SK-N-SH (cell line): ENCODE measurements around the gene HSPB3. TPM values are rescaled to one million over a fixed set of nuclear protein-coding genes. Genes with fewer than 3 reads are reported as not detected.

Experiments
- CTCF ChIA-PET: fragments of 300-600, 350-600 bp; formaldehyde crosslinking; extraction: SDS; loops from one replicate; lab custom pipeline; 2021; lab: Yijun Ruan, JAX
- POLR2A ChIA-PET: fragments of 350-600 bp; sonication (Branson Sonifier 250); formaldehyde crosslinking; extraction: SDS; loops from one replicate; lab custom pipeline; 2020; ENCODE audit warnings: antibody characterized with exemption, inconsistent platforms; lab: Yijun Ruan, JAX
- DNase-seq: peaks from one replicate; pipeline ENCODE4 v3.0.0; 2012
- H2AFZ ChIP-seq: fragments of 200-600 bp; sonication (generic); 2 replicates; pipeline ENCODE4 v1.8.1; 2016; ENCODE audit warnings: antibody characterized with exemption, mild to moderate bottlenecking, low read depth
- H3F3A ChIP-seq: fragments of 200-600 bp; sonication (generic); replicated peaks from 2 replicates; pipeline ENCODE3; 2016; ENCODE audit warnings: antibody characterized with exemption, mild to moderate bottlenecking; ENCODE audit not compliant: insufficient read depth
- H3K27ac ChIP-seq, 2 experiments: fragments of 200-500 bp in 1 of 2; fragments of 200-600 bp in 1 of 2; sonication (Bioruptor generic) in 1 of 2; sonication (generic), shearing (Covaris generic) in 1 of 2; 2 replicates each; pipeline versions ENCODE4 v1.5.1 to v1.6.1; 2014 to 2016; ENCODE audit warnings: low read depth in 2 of 2, inconsistent platforms in 1 of 2, low read length in 1 of 2, mild to moderate bottlenecking in 1 of 2, mixed read lengths in 1 of 2
- H3K27me3 ChIP-seq: fragments of 200-600 bp; sonication (generic), shearing (Covaris generic); 2 replicates; pipeline ENCODE4 v1.6.1; 2016; ENCODE audit warnings: mixed run types; ENCODE audit not compliant: insufficient read depth
- H3K36me3 ChIP-seq, 2 experiments: fragments of 200-500 bp in 1 of 2; fragments of 200-600 bp in 1 of 2; sonication (Bioruptor generic) in 1 of 2; sonication (generic) in 1 of 2; replicated peaks in 1 of 2; 2 replicates each; pipeline versions ENCODE3 to v1.5.1; 2014 to 2016; ENCODE audit warnings: low read length in 1 of 2, mild to moderate bottlenecking in 1 of 2; ENCODE audit not compliant: insufficient read depth in 2 of 2, control insufficient read depth in 1 of 2
- H3K4me1 ChIP-seq, 2 experiments: fragments of 200-500 bp in 1 of 2; fragments of 200-600 bp in 1 of 2; sonication (Bioruptor generic) in 1 of 2; sonication (generic), shearing (Covaris generic) in 1 of 2; 2 replicates each; pipeline versions ENCODE4 v1.5.1 to v1.6.1; 2014 to 2016; ENCODE audit warnings: low read depth in 1 of 2, low read length in 1 of 2, mixed run types in 1 of 2; ENCODE audit not compliant: insufficient read depth in 2 of 2, control insufficient read depth in 1 of 2
- H3K4me2 ChIP-seq: fragments of 200-600 bp; sonication (generic), shearing (Covaris generic); 2 replicates; pipeline ENCODE4 v1.6.1; 2017; ENCODE audit warnings: mixed run types
- H3K4me3 ChIP-seq, 2 experiments: fragments of 200-500 bp in 1 of 2; fragments of 200-600 bp in 1 of 2; sonication (Bioruptor generic) in 1 of 2; sonication (generic), shearing (Covaris generic) in 1 of 2; 2 replicates each; pipeline versions ENCODE4 v1.5.1 to v1.8.1; 2014 to 2016; ENCODE audit warnings: low read depth in 2 of 2, inconsistent platforms in 1 of 2, low read length in 1 of 2, mild to moderate bottlenecking in 1 of 2, mixed read lengths in 1 of 2, moderate library complexity in 1 of 2
- H3K79me2 ChIP-seq: fragments of 200-600 bp; sonication (generic); 2 replicates; pipeline ENCODE4 v1.8.1; 2017; ENCODE audit warnings: mild to moderate bottlenecking; ENCODE audit not compliant: insufficient read depth
- H3K9ac ChIP-seq: fragments of 200-600 bp; sonication (generic); 2 replicates; pipeline ENCODE4 v1.6.1; 2017; ENCODE audit warnings: mixed run types
- H3K9me2 ChIP-seq: fragments of 200-600 bp; sonication (generic); 2 replicates; pipeline ENCODE4 v1.6.1; 2017; ENCODE audit warnings: mixed run types
- H3K9me3 ChIP-seq: fragments of 200-600 bp; sonication (generic); 2 replicates; pipeline ENCODE4 v1.6.1; 2017; ENCODE audit warnings: mixed run types, mild to moderate bottlenecking, moderate library complexity
- H4K20me1 ChIP-seq: fragments of 200-600 bp; sonication (generic); 2 replicates; pipeline ENCODE4 v1.6.1; 2017; ENCODE audit warnings: mild to moderate bottlenecking, mixed run types; ENCODE audit not compliant: insufficient read depth
- CHD2 ChIP-seq: fragments of 150-350 bp; IDR thresholded peaks from 2 replicates; pipeline ENCODE4 v1.6.1; 2018; ENCODE audit warnings: low read length; ENCODE audit not compliant: partially characterized antibody
- EZH2phosphoT487 ChIP-seq: fragments of 200-600 bp; sonication (generic); IDR thresholded peaks from 2 replicates; pipeline ENCODE4 v1.6.1; 2017; ENCODE audit warnings: low read depth, mixed run types, mild to moderate bottlenecking, antibody characterized with exemption, moderate library complexity, borderline replicate concordance
- GABPA ChIP-seq: IDR thresholded peaks from 2 replicates; pipeline ENCODE4 v1.4.0; 2012; ENCODE audit warnings: low read depth, mild to moderate bottlenecking
- GATA2 ChIP-seq: sonication (generic); formaldehyde crosslinking; IDR thresholded peaks from 2 replicates; pipeline ENCODE4 v1.5.0; 2020; ENCODE audit warnings: mild to moderate bottlenecking, missing genetic modification reagents
- JUND ChIP-seq: IDR thresholded peaks from 2 replicates; pipeline ENCODE4 v1.4.0; 2012
- MEF2A ChIP-seq: IDR thresholded peaks from 2 replicates; pipeline ENCODE4 v1.4.0; 2012; ENCODE audit warnings: low read depth, borderline replicate concordance
- MXI1 ChIP-seq: IDR thresholded peaks from 2 replicates; pipeline ENCODE4 v1.6.1; 2012; ENCODE audit warnings: mild to moderate bottlenecking, low read depth, low read length, improper control_type of control experiment
- RAD21 ChIP-seq: IDR thresholded peaks from 2 replicates; pipeline ENCODE4 v1.6.1; 2012; ENCODE audit warnings: mild to moderate bottlenecking, low read length
- RCOR1 ChIP-seq: fragments of 150-350 bp; IDR thresholded peaks from 2 replicates; pipeline ENCODE4 v1.6.1; 2017; ENCODE audit warnings: antibody characterized with exemption, low read length
- RFX5 ChIP-seq: IDR thresholded peaks from 2 replicates; pipeline ENCODE4 v1.6.1; 2012; ENCODE audit warnings: mild to moderate bottlenecking, improper control_type of control experiment, low read length
- SIN3A ChIP-seq: IDR thresholded peaks from 2 replicates; pipeline ENCODE4 v1.6.1; 2012; ENCODE audit warnings: low read depth, mild to moderate bottlenecking, low read length, moderate library complexity, borderline replicate concordance
- SMC3 ChIP-seq: IDR thresholded peaks from 2 replicates; pipeline ENCODE4 v1.6.1; 2012; ENCODE audit warnings: low read depth, low read length, improper control_type of control experiment
- TCF12 ChIP-seq: IDR thresholded peaks from 2 replicates; pipeline ENCODE4 v1.4.0; 2012
- WGBS: methylation state at CpG from one replicate; pipeline ENCODE4 v1.1.6; 2017; ENCODE audit warnings: low lambda C conversion rate; 5-methylcytosine and 5-hydroxymethylcytosine counted together
- polyA plus RNA-seq, 3 experiments: library from polyadenylated mRNA; depleted of rRNA; stranded (reverse); fragments of >200 nt; gene quantifications; 2 replicates each; pipeline ENCODE4 v1.2.3, GENCODE V29; 2012
- TF ChIP-seq, protein P1 (sequence below): IDR thresholded peaks from 2 replicates; pipeline ENCODE4; 2012
- TF ChIP-seq, protein P2 (sequence below): IDR thresholded peaks from 2 replicates; pipeline ENCODE4 v1.4.0; 2012; ENCODE audit warnings: low read depth, borderline replicate concordance
- TF ChIP-seq, protein P3 (sequence below): IDR thresholded peaks from 2 replicates; pipeline ENCODE4 v1.6.1; 2012; ENCODE audit warnings: mild to moderate bottlenecking, low read depth, low read length, moderate library complexity
- TF ChIP-seq, protein P4 (sequence below): fragments of 200-600 bp; sonication (generic); IDR thresholded peaks from 2 replicates; pipeline ENCODE4 v1.6.1; 2017; ENCODE audit warnings: antibody characterized with exemption, mild to moderate bottlenecking, moderate library complexity
- TF ChIP-seq, protein P5 (sequence below): fragments of 150-350 bp; IDR thresholded peaks from 2 replicates; pipeline ENCODE4 v1.6.1; 2016; ENCODE audit warnings: mild to moderate bottlenecking, low read depth, low read length
- TF ChIP-seq, protein P6 (sequence below): IDR thresholded peaks from 2 replicates; pipeline ENCODE4 v1.4.0; 2012; ENCODE audit warnings: low read depth
- TF ChIP-seq, protein P7 (sequence below): IDR thresholded peaks from 2 replicates; pipeline ENCODE4 v1.4.0; 2012; ENCODE audit warnings: low read depth, borderline replicate concordance

The HSPB3 gene
- polyA plus RNA-seq, 1 of the 3 experiments (the other 2 are of a cell fraction): 3.3 TPM

DNA sequence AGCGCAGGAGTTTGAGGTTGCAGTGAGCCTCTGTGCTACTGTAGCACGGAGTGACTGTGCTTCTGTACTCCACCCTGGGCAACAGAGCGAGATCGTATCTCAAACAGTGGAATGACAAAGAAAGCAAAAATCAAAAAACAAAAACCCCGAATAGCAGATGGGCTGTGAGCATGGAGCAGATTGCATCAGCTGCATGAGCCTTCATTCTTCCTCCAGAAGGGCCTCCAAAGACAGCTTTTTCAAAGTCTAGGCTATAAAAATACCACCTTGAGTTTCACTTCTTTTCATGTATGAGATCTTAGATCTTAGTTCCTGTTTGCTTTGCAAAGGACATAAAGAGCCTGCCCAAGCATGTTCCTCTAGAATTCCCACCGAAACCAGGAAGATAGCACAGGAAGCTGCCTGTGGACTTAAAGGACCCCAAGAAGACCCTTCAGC is 15.0 kb upstream of the HSPB3 start:
- no peaks in the 10 kb centered on the region for H3F3A ChIP-seq
- H4K20me1 ChIP-seq: no peaks in the 10 kb centered on the region
- POLR2A ChIA-PET: no interaction called here
- no peak for TF ChIP-seq GATA2 (CRISPR knock-in tag)
- TF ChIP-seq SIN3A: no peak
- TF ChIP-seq TCF12: no peak
- TF ChIP-seq, protein P1, sequence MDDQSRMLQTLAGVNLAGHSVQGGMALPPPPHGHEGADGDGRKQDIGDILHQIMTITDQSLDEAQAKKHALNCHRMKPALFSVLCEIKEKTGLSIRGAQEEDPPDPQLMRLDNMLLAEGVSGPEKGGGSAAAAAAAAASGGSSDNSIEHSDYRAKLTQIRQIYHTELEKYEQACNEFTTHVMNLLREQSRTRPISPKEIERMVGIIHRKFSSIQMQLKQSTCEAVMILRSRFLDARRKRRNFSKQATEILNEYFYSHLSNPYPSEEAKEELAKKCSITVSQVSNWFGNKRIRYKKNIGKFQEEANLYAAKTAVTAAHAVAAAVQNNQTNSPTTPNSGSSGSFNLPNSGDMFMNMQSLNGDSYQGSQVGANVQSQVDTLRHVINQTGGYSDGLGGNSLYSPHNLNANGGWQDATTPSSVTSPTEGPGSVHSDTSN: no peak
- no peak for TF ChIP-seq EZH2phosphoT487
- TF ChIP-seq RCOR1: no peak
- TF ChIP-seq GABPA: no peak
- TF ChIP-seq, protein P2, sequence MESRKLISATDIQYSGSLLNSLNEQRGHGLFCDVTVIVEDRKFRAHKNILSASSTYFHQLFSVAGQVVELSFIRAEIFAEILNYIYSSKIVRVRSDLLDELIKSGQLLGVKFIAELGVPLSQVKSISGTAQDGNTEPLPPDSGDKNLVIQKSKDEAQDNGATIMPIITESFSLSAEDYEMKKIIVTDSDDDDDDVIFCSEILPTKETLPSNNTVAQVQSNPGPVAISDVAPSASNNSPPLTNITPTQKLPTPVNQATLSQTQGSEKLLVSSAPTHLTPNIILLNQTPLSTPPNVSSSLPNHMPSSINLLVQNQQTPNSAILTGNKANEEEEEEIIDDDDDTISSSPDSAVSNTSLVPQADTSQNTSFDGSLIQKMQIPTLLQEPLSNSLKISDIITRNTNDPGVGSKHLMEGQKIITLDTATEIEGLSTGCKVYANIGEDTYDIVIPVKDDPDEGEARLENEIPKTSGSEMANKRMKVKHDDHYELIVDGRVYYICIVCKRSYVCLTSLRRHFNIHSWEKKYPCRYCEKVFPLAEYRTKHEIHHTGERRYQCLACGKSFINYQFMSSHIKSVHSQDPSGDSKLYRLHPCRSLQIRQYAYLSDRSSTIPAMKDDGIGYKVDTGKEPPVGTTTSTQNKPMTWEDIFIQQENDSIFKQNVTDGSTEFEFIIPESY: no peak
- no peak for TF ChIP-seq SMC3
- TF ChIP-seq, protein P3, sequence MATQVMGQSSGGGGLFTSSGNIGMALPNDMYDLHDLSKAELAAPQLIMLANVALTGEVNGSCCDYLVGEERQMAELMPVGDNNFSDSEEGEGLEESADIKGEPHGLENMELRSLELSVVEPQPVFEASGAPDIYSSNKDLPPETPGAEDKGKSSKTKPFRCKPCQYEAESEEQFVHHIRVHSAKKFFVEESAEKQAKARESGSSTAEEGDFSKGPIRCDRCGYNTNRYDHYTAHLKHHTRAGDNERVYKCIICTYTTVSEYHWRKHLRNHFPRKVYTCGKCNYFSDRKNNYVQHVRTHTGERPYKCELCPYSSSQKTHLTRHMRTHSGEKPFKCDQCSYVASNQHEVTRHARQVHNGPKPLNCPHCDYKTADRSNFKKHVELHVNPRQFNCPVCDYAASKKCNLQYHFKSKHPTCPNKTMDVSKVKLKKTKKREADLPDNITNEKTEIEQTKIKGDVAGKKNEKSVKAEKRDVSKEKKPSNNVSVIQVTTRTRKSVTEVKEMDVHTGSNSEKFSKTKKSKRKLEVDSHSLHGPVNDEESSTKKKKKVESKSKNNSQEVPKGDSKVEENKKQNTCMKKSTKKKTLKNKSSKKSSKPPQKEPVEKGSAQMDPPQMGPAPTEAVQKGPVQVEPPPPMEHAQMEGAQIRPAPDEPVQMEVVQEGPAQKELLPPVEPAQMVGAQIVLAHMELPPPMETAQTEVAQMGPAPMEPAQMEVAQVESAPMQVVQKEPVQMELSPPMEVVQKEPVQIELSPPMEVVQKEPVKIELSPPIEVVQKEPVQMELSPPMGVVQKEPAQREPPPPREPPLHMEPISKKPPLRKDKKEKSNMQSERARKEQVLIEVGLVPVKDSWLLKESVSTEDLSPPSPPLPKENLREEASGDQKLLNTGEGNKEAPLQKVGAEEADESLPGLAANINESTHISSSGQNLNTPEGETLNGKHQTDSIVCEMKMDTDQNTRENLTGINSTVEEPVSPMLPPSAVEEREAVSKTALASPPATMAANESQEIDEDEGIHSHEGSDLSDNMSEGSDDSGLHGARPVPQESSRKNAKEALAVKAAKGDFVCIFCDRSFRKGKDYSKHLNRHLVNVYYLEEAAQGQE: no peak
- no peak for TF ChIP-seq JUND
- no peak for TF ChIP-seq CHD2
- TF ChIP-seq, protein P4, sequence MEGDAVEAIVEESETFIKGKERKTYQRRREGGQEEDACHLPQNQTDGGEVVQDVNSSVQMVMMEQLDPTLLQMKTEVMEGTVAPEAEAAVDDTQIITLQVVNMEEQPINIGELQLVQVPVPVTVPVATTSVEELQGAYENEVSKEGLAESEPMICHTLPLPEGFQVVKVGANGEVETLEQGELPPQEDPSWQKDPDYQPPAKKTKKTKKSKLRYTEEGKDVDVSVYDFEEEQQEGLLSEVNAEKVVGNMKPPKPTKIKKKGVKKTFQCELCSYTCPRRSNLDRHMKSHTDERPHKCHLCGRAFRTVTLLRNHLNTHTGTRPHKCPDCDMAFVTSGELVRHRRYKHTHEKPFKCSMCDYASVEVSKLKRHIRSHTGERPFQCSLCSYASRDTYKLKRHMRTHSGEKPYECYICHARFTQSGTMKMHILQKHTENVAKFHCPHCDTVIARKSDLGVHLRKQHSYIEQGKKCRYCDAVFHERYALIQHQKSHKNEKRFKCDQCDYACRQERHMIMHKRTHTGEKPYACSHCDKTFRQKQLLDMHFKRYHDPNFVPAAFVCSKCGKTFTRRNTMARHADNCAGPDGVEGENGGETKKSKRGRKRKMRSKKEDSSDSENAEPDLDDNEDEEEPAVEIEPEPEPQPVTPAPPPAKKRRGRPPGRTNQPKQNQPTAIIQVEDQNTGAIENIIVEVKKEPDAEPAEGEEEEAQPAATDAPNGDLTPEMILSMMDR: no peak
- TF ChIP-seq, protein P5, sequence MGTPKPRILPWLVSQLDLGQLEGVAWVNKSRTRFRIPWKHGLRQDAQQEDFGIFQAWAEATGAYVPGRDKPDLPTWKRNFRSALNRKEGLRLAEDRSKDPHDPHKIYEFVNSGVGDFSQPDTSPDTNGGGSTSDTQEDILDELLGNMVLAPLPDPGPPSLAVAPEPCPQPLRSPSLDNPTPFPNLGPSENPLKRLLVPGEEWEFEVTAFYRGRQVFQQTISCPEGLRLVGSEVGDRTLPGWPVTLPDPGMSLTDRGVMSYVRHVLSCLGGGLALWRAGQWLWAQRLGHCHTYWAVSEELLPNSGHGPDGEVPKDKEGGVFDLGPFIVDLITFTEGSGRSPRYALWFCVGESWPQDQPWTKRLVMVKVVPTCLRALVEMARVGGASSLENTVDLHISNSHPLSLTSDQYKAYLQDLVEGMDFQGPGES: no peak
- TF ChIP-seq, protein P6, sequence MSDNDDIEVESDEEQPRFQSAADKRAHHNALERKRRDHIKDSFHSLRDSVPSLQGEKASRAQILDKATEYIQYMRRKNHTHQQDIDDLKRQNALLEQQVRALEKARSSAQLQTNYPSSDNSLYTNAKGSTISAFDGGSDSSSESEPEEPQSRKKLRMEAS: no peak
- no peak for TF ChIP-seq RAD21
- no peak for TF ChIP-seq RFX5
- no peak for TF ChIP-seq MEF2A
- no peak for TF ChIP-seq MXI1
- TF ChIP-seq, protein P7, sequence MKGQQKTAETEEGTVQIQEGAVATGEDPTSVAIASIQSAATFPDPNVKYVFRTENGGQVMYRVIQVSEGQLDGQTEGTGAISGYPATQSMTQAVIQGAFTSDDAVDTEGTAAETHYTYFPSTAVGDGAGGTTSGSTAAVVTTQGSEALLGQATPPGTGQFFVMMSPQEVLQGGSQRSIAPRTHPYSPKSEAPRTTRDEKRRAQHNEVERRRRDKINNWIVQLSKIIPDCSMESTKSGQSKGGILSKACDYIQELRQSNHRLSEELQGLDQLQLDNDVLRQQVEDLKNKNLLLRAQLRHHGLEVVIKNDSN: no peak
- TF ChIP-seq, all 33 proteins: peak for 0
- Histone ChIP-seq H3K27me3 (no peaks in the 10 kb centered on the region; the same call in 1 of the 2 replicates), H3K9me2 (no peaks in the 10 kb centered on the region), H2AFZ (0 out of 2 replicates have a peak overlapping the region, but pooled peaks have one; percentile 48), H3K4me1 (no peaks in the 10 kb centered on the region; a peak in 1 of 4 replicates), H3K4me3 (no peak overlapping the region), H3K79me2 (no peaks in the 10 kb centered on the region), H3K4me2 (no peak overlapping the region), H3K9me3 (no peaks in the 10 kb centered on the region), H3K9ac (no peak overlapping the region), H3K27ac (no peak overlapping the region), H3K36me3 (no peaks in the 10 kb centered on the region)
- CTCF ChIA-PET: interaction anchor here (0.6 to 2.7 kb wide), 8 partner anchors 21 to 713 kb away, joined by 3 to 6 read pairs (median 4); partner anchors contain the start of gene SNX18
- 45% methylated on average over 6 of the region's 6 CpGs for WGBS
- DNase-seq: no peak
